GM19240 (cell line): ENCODE measurements around the gene TREX2.
A peak's percentile ranks its signal among the peaks of the same experiment; 100 is the strongest.
"Not testable (repeated sequence)": the region's sequence is repeated elsewhere in the genome, so short reads cannot be mapped to it uniquely, and the experiment has no call there.

Experiments used
- DNase-seq: peaks from one replicate; pipeline ENCODE4 v3.0.0; 2011; ENCODE audit warnings: low spot score; ENCODE audit not compliant: insufficient read length

Gene TREX2

DNA sequence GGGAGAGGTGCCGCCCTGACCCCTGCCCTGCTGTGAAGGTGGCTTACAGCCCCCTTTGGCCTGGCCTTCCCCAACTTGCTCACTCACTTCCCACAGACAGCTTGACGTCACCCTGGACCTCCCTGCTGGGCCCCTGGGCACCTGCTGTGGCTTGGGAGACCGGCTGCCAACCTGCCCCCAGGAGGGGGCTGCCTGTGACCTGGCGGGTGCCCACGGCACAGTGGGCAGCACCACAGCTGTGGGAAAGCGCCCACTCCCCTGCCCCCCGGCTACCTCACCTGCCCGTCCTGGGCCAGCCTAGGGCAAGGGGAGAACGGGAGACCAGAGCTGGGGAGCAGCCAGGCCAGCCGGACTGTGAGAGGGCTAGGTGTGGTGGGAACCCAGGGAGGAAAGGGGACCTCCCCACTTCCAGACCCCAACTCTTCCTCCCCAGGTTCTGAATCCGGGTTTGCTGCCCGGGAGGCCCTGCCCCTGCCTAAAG, 36.9 kb downstream of the TREX2 start:
- no peak for DNase-seq

DNA sequence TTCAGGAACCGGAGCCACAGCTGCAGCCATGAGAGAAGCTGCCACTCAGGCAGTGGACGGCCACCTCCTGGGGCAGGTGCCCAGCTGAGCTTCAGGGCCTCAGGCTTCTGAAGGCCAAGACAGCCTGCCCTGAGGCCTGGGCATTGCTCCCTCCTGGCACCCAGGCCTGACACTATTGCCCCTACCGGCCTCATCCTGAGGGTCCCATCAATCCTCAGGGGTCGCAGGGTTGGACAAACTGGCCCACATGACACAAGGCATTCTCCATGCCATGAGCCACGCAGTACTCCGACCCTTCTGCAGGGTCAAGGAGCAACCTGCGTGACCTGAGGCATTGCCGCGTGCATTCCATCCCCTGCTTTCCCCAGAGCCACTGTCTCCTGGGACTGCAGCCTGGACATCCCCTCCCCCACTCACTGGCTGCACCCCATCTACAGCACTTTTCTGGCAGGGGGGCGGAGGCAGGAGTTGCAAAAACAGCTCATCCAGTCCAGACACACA, 37.6 kb downstream of the TREX2 start:
- DNase-seq, result no peak

DNA sequence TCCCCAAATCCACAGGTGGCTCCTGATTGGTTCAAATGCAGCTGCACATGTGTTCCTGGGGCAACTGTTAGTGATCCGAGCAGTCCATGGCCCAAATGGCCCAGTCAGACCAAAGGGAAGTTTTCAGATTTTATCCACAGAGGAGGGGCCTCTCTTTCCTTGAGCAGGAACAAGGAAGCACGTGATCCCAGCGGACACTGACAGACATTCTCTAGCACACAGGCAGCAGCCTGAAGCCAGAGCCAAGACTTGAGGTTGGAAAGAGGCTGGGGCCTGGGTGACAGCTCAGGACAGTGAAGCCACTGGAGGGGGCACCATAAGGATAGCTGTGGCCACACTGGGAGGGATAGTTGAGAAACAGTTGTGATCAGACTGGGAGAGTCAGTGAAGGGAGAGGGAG, 38.1 kb downstream of the TREX2 start:
- DNase-seq, result no peak

DNA sequence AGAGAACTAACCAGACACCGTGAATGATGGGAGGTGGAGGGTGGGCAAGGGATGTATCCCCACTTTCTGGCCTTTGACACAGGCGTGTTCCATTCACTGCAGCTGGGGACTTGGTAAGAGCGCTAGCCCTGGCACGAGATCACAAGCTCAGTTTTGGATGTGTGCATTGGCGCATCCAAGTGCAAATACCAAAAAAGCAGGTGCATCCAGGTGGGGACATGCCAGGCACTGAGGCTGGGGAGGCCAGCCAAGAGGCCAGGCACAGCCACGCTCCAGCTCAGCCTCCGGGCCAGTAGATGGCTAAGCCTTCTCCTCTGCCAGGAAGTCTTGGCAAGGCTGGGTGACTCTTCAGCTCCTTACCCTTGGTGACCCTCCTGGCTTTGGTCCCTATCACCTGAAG, 39.0 kb downstream of the TREX2 start:
- no peak for DNase-seq

DNA sequence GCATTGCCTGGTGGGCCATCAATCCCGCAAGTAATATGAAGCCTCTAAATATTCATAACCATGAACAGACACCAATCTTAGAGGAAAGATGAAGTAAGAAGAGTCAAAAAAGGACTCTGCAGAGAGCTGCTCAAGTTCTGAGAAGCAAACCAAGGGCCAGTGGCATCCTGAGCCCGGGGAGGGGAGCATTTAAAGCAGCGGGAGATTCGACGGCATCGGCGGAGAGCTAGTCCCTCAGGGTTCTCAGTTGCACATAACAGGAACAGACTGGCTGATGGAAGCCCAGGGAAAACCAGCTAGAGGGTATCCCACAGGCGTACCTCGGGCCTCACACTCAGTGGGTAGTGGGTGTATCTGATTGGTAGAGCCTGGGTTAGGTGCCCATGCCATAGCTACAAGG, 39.8 kb downstream of the TREX2 start:
- no peak for DNase-seq

DNA sequence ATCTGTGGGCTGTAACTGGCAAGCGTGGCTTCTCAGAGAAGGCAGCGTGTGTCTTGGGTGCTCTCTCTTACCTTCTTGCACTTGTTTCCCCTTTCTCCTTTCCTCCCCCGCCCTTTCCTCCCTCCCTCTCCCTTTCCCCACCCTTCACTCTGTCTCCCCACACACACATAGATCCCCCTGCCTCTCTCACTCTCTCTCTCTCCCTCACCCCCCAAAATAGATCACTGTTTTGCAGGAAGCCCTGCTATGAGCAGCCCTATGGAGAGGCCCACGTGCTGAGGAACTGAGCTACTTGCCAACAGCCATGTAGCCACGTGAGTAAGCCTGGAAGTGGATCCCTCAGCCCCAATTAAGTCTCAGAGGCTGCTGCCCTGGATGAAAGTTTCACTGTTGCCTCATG, 40.4 kb downstream of the TREX2 start:
- DNase-seq, result no peak

DNA sequence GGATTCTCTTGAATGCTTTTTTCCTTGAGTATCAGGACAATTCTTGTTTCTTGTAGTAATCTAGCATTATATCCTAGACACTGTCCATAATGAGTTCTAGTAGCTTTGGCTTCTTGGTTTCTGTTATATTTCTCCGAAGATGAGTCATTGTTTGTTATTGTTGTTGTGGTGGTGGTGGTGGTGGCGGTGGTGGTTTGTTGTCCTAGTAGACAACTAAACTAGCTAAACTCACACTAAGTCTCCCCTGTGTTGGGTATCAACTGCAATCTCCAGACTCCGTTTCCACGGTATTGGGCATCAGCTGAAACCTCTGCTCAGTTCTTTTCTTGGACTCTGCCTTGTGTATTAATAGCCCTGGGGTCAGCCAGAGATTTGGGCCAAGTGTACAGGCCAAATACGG, 41.5 kb downstream of the TREX2 start:
- DNase-seq, result not testable (repeated sequence)

DNA sequence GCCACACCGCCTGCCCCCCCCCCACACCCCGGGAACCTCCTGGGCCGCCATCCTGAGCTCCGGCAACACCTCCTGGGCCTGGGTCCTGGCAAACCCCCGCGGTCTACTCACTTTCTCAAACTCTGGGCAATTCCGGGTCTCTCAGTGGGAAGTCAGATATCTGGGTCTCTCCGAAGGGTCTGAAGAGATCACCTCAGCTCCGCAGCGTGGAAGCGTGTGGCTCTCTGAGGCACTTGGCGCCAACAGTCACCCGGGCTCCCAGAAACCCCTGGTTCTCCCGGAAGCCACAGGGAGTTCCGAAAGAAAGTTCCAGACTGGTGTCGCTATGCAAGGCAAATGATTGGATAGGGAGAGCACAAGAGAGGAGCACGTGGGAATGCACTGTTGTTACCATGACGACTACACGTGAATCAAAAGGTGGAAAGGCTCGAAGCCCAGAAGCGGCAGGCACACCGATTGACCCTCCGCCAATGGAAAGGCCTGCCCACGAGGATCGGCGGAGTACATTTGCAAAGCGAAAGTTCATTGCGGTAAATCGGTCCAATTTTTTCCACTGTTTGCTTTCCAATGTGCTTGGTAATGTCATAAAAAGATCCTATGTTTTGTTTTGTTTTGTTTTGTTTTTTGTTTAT, 44.6 kb downstream of the TREX2 start, which contains the start of gene PNMA6E:
PNMA6E (minus strand) TSS at position 218 of the 632 bp plus-strand sequence. CDS start 2,501 bp downstream, outside the sequence.
- DNase-seq, result no peak

DNA sequence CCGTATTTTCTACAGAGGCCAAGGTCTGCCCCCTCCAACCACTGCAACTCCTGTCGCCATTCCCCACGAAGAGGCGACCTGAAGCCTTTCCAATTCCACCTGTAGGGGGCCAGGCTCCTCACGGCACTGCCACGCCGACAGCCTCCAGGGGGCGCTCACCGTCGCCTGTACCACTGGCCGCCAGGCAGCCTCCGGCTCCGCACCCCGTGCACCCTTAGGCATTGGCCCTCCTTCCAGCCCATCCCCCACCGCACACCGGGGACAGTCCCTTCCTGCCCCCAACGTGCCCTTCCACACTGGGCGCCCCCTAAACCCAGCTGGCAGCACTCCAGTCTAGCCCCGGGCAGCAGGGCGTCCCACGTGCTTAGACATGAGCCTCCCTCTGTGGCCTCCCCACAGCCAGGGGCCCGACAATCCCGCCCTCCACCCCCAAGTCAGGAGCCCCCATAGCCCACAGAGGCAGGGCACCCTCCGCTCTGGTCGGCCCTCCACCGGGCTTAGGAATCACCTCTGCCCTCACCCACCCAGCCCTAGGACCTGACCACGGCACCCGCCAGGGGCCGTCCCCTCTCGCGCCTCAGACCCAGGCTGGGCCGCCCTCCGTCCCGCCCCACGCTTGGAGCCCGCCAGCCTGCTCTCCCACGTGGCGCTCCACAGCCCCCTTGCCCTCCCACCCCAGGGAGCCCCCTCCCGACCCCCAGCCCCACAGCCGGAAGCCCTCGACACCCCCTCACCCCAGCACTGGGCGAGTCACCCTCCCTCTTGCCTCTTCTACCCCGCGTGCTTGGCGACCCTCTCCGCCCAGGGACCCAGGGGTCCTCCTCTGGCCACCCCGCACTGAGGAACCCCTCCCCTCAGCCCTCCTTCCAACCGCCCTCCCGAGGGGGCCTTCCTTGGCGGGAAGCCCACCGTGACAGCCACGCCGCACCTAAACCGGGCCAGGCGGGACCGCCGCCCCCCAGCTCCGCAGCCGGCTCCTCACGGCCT, 45.4 kb downstream of the TREX2 start:
- DNase-seq, result peak; percentile 59

DNA sequence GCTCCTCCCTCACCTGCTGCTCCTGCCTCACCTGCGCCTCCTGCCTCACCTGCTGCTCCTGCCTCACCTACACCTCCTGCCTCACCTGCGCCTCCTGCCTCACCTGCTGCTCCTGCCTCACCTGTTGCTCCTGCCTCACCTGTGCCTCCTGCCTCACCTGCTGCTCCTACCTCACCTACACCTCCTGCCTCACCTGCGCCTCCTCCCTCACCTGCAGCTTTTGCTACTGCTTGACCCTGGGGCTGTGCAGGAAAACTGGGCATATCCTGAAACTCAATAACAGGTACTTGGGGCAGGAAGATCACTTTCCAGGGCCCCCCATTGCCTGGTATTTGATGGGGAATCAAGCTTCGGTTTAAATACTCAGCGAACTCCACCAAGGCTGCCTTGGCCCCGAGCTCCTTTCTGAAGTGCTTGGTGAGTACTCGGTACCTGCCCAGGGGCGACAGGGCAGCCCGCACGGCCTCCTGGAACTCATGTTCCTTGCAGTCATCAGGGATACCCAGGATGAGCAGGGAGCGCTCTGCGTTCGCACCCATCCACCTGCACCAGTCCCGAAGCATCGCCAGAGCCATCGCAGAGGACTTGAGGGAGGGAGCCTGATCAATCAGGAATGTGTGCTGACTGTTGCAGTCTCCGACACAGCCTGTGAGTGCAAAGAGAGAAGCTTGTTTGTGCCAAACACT, 47.4 kb downstream of the TREX2 start:
- no peak for DNase-seq

DNA sequence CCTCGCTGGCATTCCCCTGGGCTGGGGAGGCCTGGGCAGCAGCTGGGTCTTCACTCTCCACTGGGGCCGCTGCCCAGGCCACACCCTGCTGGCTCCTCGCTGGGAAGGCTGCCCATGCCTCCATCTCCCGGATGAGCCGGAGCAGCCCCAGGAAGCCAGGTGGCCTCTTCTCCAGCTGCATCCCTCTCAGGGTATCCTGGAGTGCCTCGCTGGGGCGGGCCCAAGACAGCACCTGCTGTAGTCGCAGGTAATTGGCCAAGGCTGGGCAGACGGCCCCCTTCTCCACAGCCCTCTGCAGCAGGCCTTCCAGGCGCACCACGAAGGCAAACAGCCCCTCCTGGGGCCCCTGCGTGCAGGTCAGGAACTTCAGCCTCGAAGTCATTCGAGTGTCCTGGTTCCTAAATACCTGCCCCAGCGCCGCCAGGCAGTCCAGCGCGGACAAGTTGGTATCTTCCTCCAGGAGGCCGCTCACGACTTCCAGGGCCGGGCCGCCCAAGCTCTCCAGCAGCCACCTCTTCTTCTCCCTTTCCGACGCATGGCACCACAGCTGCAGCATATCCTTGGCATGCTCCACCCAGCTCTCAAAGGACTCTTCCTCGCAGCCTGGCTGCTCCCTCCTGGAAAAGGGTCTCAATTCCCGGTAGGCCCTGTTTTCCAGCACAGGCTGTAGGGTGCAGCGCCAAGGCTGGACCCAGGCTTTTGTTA, 48.4 kb downstream of the TREX2 start:
- no peak for DNase-seq

DNA sequence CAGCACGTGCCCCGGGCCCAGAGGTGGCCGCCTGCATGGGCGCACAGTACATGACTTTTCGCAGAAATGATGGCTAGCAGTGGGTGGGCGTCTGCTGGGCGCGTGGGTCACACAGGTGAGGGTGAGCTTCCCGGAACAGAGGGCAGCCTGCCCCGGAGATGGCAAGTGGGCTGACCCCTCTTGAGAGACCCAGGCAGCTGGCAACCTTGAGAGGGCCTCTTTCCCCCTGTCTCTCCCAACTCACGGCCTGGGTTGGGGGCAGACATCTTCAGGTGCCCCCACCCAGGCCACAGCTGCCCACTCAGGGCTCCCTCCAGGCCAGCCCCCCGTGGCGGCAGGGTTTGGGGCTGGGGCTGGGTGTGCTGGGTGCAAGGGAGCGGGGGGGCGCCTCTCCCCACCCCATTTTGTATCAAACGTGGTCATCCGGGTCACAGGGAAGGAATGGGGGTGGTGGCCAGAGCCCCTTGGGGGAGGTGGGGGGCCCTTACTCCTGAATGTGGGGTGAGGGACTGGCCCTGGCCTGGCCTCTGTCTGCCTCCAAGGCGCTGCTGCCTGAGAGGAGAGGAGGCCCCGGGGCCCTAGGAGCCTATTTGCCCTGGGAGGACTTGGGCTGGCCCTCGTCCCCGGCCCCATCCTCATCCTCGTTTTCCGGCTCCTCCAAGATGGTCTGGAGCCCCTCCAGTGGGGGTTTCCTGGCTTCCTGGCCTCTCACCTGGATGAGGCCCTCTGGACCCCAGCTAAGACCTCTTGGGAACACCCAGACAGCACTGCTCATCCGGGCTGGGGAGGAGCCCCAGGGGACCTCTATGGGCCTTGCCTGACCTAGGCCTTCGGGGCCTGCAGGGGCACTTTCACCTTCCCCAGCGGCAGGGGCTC, 49.3 kb downstream of the TREX2 start:
- DNase-seq, result no peak

DNA sequence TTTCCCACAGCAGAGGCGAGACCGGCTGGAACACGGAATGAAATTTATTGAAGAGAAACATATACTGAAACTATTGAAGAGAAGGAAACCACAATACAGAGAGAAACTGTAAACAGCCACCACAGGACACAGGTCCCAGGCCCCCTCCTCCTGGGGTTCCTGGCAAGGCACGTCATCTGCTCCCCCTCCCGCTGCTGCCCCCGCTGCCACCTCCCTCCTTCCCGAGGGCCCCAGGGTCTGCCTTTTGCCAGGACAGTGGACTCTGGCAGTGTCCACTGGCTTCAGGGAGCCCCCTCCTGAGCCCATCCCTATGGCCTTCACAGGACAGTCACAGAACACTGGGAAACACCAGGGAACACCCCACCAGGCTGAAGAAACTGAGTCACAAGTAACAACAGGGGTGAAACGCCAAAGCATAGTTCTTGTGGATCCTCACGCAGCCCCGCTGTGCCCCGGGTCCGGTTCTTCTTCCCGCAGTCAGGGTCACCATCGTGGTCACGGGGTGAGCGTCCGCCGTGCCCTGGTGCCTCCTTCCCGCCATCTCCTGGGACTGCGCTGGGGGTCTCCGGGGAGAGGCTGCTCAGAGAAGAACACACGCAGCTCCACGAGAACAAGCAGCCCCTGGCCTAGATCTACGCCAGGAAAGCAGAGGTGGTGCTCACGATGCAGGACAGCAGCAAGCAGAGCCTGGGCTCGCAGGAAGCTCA, 50.1 kb downstream of the TREX2 start:
- DNase-seq, result no peak

DNA sequence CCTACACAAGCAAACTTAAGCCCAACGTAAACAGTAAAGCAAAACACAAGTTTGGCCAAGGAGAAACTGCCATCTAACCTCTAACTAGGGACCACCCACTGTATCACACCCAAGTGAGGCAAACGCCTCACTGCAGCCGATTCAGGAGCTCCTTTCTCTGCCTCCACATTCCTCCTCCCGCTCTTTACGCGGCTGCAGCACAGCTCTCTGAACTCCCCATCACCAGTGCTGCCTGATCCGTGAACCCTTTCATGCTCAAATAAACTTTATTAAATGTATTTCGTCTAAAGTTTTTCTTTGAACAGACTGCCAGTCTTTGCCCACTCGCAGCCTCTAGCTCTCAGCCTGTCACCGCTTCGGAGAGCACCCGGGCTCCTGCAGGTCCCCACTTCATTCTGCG, 51.2 kb downstream of the TREX2 start:
- no peak for DNase-seq
